ENCODE data around the gene BRD1.
"Not testable (repeated sequence)": the region's sequence is repeated elsewhere in the genome, so short reads cannot be mapped to it uniquely, and the experiment has no call there.

Gene BRD1

GRCh38 chr22:49853981-49854831 is 26.5 kb upstream of the BRD1 start:
- in situ Hi-C loops (cut with MboI; ENCODE audit: low sequenced_read_pairs), result no loop called here

- in situ Hi-C loops (cut with MboI; ENCODE audit: low sequenced_read_pairs), result no loop called here
Measured at GRCh38 chr22:49852898-49853894, 25.5 kb upstream of the BRD1 start, which contains the start of gene ZBED4. ZBED4 (plus strand) TSS chr22:49853844; CDS start chr22:49883663, 29,819 bp downstream.

GRCh38 chr22:49852568-49852897 is 24.9 kb upstream of the BRD1 start:
- in situ Hi-C loops (cut with MboI; ENCODE audit: low sequenced_read_pairs), result not testable (repeated sequence)

- in situ Hi-C loops (cut with MboI; ENCODE audit: low sequenced_read_pairs), result no loop called here
Measured at GRCh38 chr22:49850959-49851802, 23.5 kb upstream of the BRD1 start.

- in situ Hi-C loops (cut with MboI; ENCODE audit: low sequenced_read_pairs), result no loop called here
Measured at GRCh38 chr22:49850021-49850911, 22.6 kb upstream of the BRD1 start.

GRCh38 chr22:49849161-49850020 is 21.7 kb upstream of the BRD1 start:
- in situ Hi-C loops (cut with MboI; ENCODE audit: low sequenced_read_pairs), result no loop called here

- in situ Hi-C loops (cut with MboI; ENCODE audit: low sequenced_read_pairs), result no loop called here
Measured at GRCh38 chr22:49848690-49849160, 21.1 kb upstream of the BRD1 start.

- in situ Hi-C loops (cut with MboI; ENCODE audit: low sequenced_read_pairs), result no loop called here
Measured at GRCh38 chr22:49847751-49848689, 20.3 kb upstream of the BRD1 start.

- in situ Hi-C loops (cut with MboI; ENCODE audit: low sequenced_read_pairs), result no loop called here
Measured at GRCh38 chr22:49845666-49846459, 18.2 kb upstream of the BRD1 start.

GRCh38 chr22:49845241-49845640 is 17.6 kb upstream of the BRD1 start:
- in situ Hi-C loops (cut with MboI; ENCODE audit: low sequenced_read_pairs), result no loop called here

- in situ Hi-C loops (cut with MboI; ENCODE audit: low sequenced_read_pairs), result no loop called here
Measured at GRCh38 chr22:49838771-49839717, 11.4 kb upstream of the BRD1 start.

- in situ Hi-C loops (cut with MboI; ENCODE audit: low sequenced_read_pairs), result no loop called here
Measured at GRCh38 chr22:49833340-49834007, 5.8 kb upstream of the BRD1 start.

- in situ Hi-C loops (cut with MboI; ENCODE audit: low sequenced_read_pairs), result no loop called here
Measured at GRCh38 chr22:49829044-49829853, 1.6 kb upstream of the BRD1 start.

- in situ Hi-C loops (cut with MboI; ENCODE audit: low sequenced_read_pairs), result no loop called here
Measured at GRCh38 chr22:49828599-49828965, 909 bp upstream of the BRD1 start.

All from HL-60/S4 treated with phorbol 12-myristate 13-acetate at 8.2 ng/mL for 4 days and 3 days (cell line).